ENCODE data around the gene LITAF.
"Not testable (repeated sequence)": the region's sequence is repeated elsewhere in the genome, so short reads cannot be mapped to it uniquely, and the experiment has no call there.

The LITAF gene

GRCh38 chr16:11620243-11621003, 33.7 kb upstream of the LITAF start:
- no peak for DNase-seq (ENCODE audit: low read depth)

- no peak for DNase-seq (ENCODE audit: low read depth)
Observed at GRCh38 chr16:11619327-11619851, 32.7 kb upstream of the LITAF start.

GRCh38 chr16:11618107-11618717, 31.5 kb upstream of the LITAF start:
- DNase-seq (ENCODE audit: low read depth), result no peak

- DNase-seq (ENCODE audit: low read depth), result no peak
Observed at GRCh38 chr16:11615748-11616447, 29.2 kb upstream of the LITAF start.

GRCh38 chr16:11614587-11615175, 28.0 kb upstream of the LITAF start:
- no peak for DNase-seq (ENCODE audit: low read depth)

GRCh38 chr16:11613381-11614303, 26.9 kb upstream of the LITAF start:
- no peak for DNase-seq (ENCODE audit: low read depth)

- no peak for DNase-seq (ENCODE audit: low read depth)
Observed at GRCh38 chr16:11612665-11613025, 25.9 kb upstream of the LITAF start.

GRCh38 chr16:11611871-11612664, 25.3 kb upstream of the LITAF start:
- no peak for DNase-seq (ENCODE audit: low read depth)

GRCh38 chr16:11610580-11610979, 23.9 kb upstream of the LITAF start:
- no peak for DNase-seq (ENCODE audit: low read depth)

GRCh38 chr16:11610121-11610505, 23.4 kb upstream of the LITAF start:
- DNase-seq (ENCODE audit: low read depth), result no peak

GRCh38 chr16:11609474-11610120, 22.9 kb upstream of the LITAF start:
- no peak for DNase-seq (ENCODE audit: low read depth)

GRCh38 chr16:11605891-11606290, 19.2 kb upstream of the LITAF start:
- DNase-seq (ENCODE audit: low read depth), result no peak

GRCh38 chr16:11605564-11605886, 18.8 kb upstream of the LITAF start:
- no peak for DNase-seq (ENCODE audit: low read depth)

GRCh38 chr16:11604783-11605563, 18.3 kb upstream of the LITAF start:
- no peak for DNase-seq (ENCODE audit: low read depth)

- DNase-seq (ENCODE audit: low read depth), result not testable (repeated sequence)
Observed at GRCh38 chr16:11604296-11604695, 17.6 kb upstream of the LITAF start.

GRCh38 chr16:11603331-11603750, 16.6 kb upstream of the LITAF start:
- no peak for DNase-seq (ENCODE audit: low read depth)

- no peak for DNase-seq (ENCODE audit: low read depth)
Observed at GRCh38 chr16:11602321-11602720, 15.6 kb upstream of the LITAF start.

- DNase-seq (ENCODE audit: low read depth), result no peak
Observed at GRCh38 chr16:11601911-11602310, 15.2 kb upstream of the LITAF start.

GRCh38 chr16:11601425-11601824, 14.7 kb upstream of the LITAF start:
- DNase-seq (ENCODE audit: low read depth), result no peak

GRCh38 chr16:11599579-11599978, 12.9 kb upstream of the LITAF start:
- DNase-seq (ENCODE audit: low read depth), result no peak
